ENCODE data around the gene AKR1B1. TPM values are rescaled to one million over a fixed set of nuclear protein-coding genes. Genes with fewer than 3 reads are reported as not detected.

Gene AKR1B1
- total RNA-seq, 1 donor from 2014 or later = 78.2 TPM

- no peak for DNase-seq
Measured at GRCh38 chr7:134469622-134470021, 10.7 kb upstream of the AKR1B1 start.

GRCh38 chr7:134468475-134468874, 9.6 kb upstream of the AKR1B1 start:
- no peak for DNase-seq

DNA sequence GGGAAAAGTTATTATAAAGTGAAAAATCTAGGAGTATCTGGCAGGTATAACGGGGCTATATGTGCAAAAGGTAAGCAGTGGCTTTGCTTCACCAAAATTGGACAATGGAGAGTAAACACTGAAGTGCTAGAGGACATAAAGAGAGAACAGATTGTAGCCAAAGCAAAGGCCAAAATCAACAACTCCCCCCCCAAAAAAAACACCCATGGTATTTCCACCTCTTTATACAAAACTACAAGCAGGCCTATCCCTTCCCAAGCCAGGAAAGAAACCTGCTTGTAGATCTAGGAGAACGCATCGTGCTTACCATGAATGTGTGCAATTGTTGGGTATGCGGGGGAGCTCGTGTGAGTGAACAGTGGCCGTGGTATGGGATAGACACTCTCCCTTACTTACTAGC, 9.2 kb upstream of the AKR1B1 start:
- DNase-seq = no peak

GRCh38 chr7:134465491-134465890, 6.6 kb upstream of the AKR1B1 start:
- no peak for DNase-seq

- no peak for DNase-seq
Measured at GRCh38 chr7:134464496-134464895, 5.6 kb upstream of the AKR1B1 start.

- DNase-seq = no peak
Measured at GRCh38 chr7:134463751-134464150, 4.9 kb upstream of the AKR1B1 start.

DNA sequence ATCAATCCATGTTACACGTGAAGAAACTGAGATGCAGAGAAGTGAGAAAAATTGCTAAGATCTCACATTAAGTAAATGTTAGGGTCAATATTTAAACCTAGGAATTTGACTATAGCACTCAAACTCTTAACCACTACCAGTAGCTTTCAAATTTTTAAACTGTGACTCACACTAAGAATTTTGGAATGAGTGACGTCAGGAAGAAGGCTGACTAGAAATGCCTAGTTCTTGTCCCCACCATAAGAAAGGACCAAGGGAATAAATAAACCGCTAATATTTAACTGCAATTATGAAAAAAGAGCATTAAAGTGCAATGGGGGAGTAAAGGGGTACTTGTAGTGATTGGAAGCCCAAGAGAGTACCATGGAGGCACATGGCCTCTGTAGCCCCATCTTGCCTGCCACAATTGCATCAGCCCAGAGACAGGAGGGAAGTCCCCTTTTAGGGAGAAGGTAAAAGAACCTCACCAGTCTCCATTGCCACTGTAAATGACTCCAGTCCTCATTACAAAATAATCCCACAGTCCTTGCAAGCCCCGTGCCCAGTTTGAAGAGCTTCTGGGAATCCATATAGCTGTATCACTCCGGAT, 3.5 kb upstream of the AKR1B1 start:
- DNase-seq = no peak

GRCh38 chr7:134461916-134462315, 3.0 kb upstream of the AKR1B1 start:
- no peak for DNase-seq

- DNase-seq = no peak
Measured at GRCh38 chr7:134459981-134460380, 1.1 kb upstream of the AKR1B1 start.

DNA sequence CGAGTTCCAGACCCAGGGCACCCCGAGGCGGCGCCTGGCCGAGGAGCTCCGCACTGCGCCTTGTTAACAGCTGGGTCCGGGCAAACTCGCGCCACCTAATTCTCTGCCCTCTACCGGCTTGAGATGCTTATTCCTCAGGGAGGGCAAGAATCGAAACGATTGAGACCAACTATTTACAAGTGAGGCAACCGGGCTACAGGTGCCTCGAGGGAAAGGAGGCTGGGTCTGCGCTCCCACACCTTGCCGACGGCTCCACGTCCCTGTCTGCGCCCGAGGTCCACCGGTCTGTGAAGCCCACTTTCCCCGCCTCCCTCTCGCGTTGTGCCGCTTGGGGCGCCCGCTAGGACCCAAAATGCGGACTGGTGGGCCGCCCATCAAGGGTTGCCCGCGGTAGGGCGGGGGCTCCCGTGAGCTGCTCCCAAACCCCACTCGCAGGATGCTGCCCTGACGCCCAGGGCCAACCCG, 527 bp downstream of the AKR1B1 start:
- DNase-seq = peak; percentile 73

DNA sequence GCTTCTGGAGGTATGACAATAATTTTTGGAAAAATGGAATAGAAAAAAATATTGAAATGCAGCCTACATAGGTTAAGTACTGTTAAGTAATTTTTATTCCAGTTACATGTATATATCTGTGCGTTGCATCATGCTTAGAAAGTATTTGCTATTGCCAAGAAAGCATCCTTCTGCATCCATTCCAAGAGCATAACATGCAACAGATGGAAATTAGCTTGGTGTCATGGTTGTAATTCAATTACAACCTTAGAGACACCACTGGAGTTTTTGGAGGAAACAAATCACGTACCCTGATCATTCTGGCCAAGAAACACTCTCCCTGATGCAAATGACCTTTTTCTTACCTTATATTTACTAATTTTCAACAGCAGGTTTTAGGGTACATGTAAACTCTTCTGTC, 1.7 kb downstream of the AKR1B1 start:
- peak; percentile 86 for DNase-seq

- no peak for DNase-seq
Measured at GRCh38 chr7:134454277-134454676, 4.6 kb downstream of the AKR1B1 start.

DNA sequence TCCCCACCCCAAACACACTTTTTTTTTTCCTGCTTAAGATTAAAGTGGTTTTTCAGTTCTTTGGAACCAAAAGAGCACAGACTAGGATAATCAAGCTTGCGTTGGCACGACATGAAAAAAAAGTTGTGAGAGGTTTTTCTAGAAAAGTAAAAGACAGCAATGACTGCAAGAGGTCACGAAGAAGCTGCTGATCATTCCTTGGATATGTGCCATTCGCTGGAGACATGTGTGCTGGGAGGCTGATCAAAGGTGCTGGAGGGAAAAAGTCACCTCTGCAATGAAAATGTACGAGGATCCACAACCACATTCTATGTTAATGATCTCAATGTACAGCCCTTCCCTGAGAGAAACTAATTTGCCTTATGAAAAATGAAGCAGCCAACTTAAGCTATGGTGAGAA, 5.4 kb downstream of the AKR1B1 start:
- peak; percentile 47 for DNase-seq

DNA sequence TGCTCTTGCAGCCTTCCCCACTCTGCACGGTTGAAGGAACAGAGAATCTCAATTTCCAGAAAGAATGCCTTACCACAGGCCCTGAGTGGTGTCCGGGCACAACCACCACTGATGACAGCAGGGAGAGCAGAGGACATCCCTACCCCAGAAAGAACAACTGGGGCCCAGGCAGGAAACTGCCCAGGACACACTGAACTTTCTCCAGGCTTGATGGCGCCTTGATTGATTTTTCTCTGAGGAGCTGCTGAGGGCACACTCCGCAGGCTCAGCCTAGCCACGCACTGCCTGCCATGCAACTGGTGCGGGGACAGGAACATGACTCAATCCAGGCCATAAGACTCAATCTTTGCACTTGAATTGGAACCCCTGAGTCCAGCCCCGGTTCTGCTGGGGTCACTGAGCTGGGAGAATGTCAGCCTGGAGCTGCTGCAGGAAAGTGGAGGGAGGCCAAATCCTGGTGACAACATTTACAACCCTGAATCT, 5.9 kb downstream of the AKR1B1 start:
- no peak for DNase-seq

- peak; percentile 95 for DNase-seq
Measured at GRCh38 chr7:134452419-134452838, 6.5 kb downstream of the AKR1B1 start.

DNA sequence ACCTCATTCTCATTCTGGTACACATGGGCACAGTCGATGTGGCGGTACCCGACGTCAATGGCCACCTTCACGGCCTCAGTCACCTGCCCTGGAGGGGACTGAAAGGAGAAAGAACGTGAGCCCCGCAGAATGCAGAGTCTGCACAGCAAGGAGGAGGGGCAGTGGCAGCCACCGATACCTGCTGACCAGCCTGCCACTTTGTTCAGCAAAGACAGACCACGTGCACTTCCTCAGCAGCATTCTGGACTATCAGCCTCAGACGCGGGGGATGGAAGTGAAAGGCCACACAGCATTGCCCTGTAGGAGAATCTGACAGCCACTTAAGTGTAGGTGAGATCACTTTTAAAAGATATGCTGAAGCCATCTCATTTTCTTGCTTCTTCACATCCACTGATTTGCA, 7.2 kb downstream of the AKR1B1 start:
- DNase-seq = no peak

GRCh38 chr7:134450294-134451000, 8.5 kb downstream of the AKR1B1 start:
- peak; percentile 82 for DNase-seq

- peak; percentile 62 for DNase-seq
Measured at GRCh38 chr7:134449680-134450079, 9.2 kb downstream of the AKR1B1 start.

DNA sequence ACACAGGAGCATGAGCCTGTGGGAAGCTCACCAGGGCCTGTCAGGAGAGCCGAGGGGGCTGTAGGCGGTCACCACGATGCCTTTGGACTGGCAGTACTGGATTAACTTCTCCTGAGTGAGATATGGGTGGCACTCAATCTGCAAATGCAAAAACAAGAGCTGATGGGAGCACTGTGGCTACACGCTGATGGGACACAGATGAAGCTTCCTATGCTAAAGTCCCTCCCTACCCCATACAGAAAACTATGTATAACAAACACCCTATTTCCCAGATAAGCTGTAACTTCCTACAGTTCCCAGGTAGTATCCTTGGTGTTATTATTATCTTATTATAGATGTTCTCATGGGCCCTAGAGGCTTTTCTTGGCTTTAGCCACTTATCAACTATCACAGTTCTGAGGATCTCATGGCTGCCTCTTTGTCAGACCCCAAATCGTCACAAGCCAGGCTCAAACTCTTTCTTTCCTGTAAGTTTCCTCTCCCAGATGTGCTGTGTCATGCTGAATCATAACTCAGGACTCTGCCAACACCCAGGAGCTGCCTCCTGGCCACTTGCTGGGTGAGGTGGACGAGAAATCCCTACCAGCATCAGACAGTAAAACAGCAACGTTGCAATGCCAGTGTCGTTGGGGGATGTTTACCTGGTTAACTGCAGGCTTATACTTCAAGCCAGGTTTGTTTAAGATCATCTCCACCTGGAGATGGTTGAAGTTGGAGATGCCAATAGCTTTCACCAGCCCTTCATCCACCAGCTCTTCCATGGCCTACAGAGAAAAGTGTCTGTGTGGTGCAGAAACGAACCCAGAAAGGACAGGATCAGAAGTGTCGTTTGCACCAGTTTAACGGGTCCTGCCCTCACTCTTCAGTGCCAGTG, 10.3 kb downstream of the AKR1B1 start:
- DNase-seq = no peak

DNA sequence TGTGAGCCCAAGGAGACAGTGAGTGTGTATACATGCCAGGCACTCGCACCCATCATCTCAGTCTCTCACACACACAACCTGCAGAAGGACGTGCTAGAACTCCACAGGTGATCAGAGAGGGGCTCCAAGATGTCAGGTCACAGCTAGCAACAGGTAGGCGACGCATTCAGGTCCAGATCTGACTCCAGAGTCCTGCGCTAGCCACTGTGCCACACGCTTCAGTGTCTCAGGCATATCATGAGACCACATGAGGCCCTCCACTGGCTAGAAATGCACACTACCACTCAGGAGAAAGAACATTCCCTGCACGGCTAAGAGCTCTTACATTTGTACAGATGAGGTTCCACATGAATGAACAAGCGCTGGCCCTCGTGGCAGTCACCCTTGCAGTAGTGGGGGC, 11.5 kb downstream of the AKR1B1 start:
- no peak for DNase-seq

GRCh38 chr7:134446923-134447322, 12.0 kb downstream of the AKR1B1 start:
- no peak for DNase-seq

- no peak for DNase-seq
Measured at GRCh38 chr7:134446446-134446845, 12.5 kb downstream of the AKR1B1 start.

DNA sequence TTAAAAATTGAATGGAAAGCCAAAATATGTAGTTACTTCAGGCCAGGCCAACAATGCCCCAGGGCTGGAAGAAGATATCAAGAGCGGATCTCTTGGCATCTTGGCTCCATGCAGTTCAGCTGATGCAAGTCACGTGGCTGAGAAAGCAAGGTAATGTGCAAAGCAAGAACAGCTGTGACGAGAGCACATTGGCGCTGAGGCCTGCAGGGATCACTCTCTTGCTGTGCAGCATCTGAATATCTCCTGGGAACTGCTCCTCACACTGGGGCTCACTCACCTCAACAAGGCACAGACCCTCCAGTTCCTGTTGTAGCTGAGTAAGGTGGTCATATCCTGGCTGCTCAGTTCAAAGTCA, 14.0 kb downstream of the AKR1B1 start:
- DNase-seq = no peak
